Hepatocyte (in vitro differentiated cells): ENCODE results near the gene TMEM215.

Experiments
- EZH2 ChIP-seq: fragments of 200-600 bp; sonication (generic); IDR thresholded peaks from 2 replicates; pipeline ENCODE4 v1.6.1; 2016; ENCODE audit warnings: antibody characterized with exemption, mild to moderate bottlenecking, borderline replicate concordance
- EZH2phosphoT487 ChIP-seq: fragments of 200-600 bp; sonication (generic); IDR thresholded peaks from one replicate; pipeline ENCODE4 v1.6.1; 2018; ENCODE audit warnings: antibody characterized with exemption, mild to moderate bottlenecking, low read depth, moderate library complexity; ENCODE audit not compliant: unreplicated experiment, severe bottlenecking
- TF ChIP-seq, protein P1 (sequence below): fragments of 200-600 bp; sonication (generic); IDR thresholded peaks from 2 replicates; pipeline ENCODE4 v1.5.1; 2016; ENCODE audit warnings: antibody characterized with exemption, mild to moderate bottlenecking; ENCODE audit not compliant: poor library complexity

DNA sequence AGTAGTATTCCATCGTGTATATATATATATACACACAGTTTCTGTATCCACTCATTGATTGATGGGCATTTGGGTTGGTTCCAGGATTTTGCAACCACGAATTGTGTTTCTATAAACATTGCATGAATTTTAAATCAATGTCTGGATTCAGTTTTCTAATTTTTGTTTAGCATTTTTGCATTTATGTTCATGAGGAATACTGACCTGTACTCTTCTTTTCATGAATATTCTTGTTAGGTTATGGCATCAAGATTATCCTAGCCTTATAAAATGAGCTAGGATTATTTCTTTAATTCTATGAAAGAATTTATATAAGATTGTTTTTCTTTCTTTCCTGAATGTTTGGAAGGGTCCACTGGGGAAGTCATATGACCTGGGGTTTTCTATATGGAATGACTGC lies 35.3 kb upstream of the TMEM215 start:
- TF ChIP-seq, protein P1, sequence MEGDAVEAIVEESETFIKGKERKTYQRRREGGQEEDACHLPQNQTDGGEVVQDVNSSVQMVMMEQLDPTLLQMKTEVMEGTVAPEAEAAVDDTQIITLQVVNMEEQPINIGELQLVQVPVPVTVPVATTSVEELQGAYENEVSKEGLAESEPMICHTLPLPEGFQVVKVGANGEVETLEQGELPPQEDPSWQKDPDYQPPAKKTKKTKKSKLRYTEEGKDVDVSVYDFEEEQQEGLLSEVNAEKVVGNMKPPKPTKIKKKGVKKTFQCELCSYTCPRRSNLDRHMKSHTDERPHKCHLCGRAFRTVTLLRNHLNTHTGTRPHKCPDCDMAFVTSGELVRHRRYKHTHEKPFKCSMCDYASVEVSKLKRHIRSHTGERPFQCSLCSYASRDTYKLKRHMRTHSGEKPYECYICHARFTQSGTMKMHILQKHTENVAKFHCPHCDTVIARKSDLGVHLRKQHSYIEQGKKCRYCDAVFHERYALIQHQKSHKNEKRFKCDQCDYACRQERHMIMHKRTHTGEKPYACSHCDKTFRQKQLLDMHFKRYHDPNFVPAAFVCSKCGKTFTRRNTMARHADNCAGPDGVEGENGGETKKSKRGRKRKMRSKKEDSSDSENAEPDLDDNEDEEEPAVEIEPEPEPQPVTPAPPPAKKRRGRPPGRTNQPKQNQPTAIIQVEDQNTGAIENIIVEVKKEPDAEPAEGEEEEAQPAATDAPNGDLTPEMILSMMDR = no peak
- TF ChIP-seq EZH2 (no peak), EZH2phosphoT487 (no peak)
